MM.1S (cell line): ENCODE measurements around the gene CNTN5.

Source experiments
- EZH2 ChIP-seq: fragments of 300-600 bp; sonication (generic); optimal IDR thresholded peaks from 2 replicates; pipeline ENCODE3; 2017; ENCODE audit warnings: low read depth, mild to moderate bottlenecking, antibody characterized with exemption, low read length, mixed read lengths
- EZH2phosphoT487 ChIP-seq: fragments of 300-600 bp; sonication (generic); IDR thresholded peaks from 2 replicates; pipeline ENCODE4 v1.6.1; 2018; ENCODE audit warnings: antibody characterized with exemption, low read length
- TF ChIP-seq, protein P1 (sequence below): fragments of 300-600 bp; sonication (generic); IDR thresholded peaks from 2 replicates; pipeline ENCODE4 v1.5.1; 2016; ENCODE audit warnings: antibody characterized with exemption, low read length, mixed read lengths

DNA sequence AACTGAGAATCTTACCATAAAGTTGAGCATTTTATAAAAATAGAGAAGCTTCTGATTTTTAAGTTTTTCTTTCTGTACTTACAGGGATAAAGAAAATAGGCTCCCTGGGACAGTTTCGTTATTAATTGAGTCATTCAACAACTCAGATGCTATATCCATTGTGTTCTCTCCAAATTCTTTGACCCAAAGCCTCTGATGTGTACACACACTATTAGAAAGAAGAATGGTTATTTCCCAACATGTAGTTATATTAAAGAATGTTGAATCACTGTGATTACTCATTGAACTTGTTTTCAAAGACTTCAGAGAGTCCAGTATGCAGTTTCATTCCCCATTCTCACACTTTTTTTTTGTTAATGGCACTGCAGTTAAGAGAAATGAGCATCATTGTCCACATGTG is 932.1 kb downstream of the CNTN5 start:
- TF ChIP-seq, protein P1, sequence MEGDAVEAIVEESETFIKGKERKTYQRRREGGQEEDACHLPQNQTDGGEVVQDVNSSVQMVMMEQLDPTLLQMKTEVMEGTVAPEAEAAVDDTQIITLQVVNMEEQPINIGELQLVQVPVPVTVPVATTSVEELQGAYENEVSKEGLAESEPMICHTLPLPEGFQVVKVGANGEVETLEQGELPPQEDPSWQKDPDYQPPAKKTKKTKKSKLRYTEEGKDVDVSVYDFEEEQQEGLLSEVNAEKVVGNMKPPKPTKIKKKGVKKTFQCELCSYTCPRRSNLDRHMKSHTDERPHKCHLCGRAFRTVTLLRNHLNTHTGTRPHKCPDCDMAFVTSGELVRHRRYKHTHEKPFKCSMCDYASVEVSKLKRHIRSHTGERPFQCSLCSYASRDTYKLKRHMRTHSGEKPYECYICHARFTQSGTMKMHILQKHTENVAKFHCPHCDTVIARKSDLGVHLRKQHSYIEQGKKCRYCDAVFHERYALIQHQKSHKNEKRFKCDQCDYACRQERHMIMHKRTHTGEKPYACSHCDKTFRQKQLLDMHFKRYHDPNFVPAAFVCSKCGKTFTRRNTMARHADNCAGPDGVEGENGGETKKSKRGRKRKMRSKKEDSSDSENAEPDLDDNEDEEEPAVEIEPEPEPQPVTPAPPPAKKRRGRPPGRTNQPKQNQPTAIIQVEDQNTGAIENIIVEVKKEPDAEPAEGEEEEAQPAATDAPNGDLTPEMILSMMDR = no peak
- TF ChIP-seq EZH2phosphoT487 (no peak), EZH2 (no peak)
